ENCODE results near the gene SLC26A5.

Gene SLC26A5

GRCh38 chr7:103423467-103424179, 22.4 kb downstream of the SLC26A5 start:
- TF ChIP-seq REST (IDR thresholded peaks at IDR 0.05; ENCODE audit: insufficient replicate concordance, low read depth) (no peak), GABPA (IDR thresholded peaks at IDR 0.05; ENCODE audit: low read depth) (no peak), POLR2AphosphoS5 (IDR thresholded peaks at IDR 0.05; ENCODE audit: low read depth) (no peak), CTCF (IDR thresholded peaks at IDR 0.05; ENCODE audit: insufficient read depth, low read length) (no peak), SPI1 (IDR thresholded peaks at IDR 0.05; ENCODE audit: borderline replicate concordance, low read depth) (no peak)
- no peak overlapping the region for H3K27ac ChIP-seq (replicated peaks)
- H3K4me3 ChIP-seq (replicated peaks; ENCODE audit: insufficient read depth, low read length), result no peak overlapping the region
- no peak for DNase-seq (ENCODE audit: low read depth in 1 of 2, low spot score in 1 of 2)
- no peaks in the 10 kb centered on the region for H3K27me3 ChIP-seq (ENCODE audit: insufficient read depth, poor library complexity, severe bottlenecking)

DNA sequence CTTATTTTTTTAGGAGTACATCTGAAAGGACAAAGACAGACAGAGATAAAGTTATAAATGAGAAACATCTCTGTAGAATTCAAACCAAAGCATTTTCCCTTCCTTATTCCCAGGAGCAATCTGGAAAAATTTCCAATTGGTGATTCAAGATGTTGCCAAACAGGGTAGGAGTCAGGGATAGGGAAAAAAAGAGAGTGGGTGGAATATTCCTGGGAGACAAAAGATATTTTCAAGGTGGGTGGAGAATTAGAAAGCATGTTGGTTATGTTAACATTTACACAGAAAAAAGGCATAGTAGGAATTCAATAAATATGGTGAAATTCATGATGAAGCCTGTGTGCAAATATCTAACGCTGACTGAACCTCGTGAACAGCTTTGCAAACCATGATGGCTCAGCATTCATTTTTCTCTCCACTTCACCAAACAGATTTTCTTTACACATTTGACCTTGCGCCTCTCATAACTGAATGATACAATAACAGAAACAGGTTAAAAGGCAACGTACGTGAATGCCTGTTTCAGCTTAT, 25.1 kb downstream of the SLC26A5 start:
- H3K27ac ChIP-seq (replicated peaks), result no peak overlapping the region
- H3K27me3 ChIP-seq (ENCODE audit: insufficient read depth, poor library complexity, severe bottlenecking), result no peaks in the 10 kb centered on the region
- TF ChIP-seq REST (IDR thresholded peaks at IDR 0.05; ENCODE audit: insufficient replicate concordance, low read depth) (no peak), GABPA (IDR thresholded peaks at IDR 0.05; ENCODE audit: low read depth) (no peak), CTCF (IDR thresholded peaks at IDR 0.05; ENCODE audit: insufficient read depth, low read length) (no peak), POLR2AphosphoS5 (IDR thresholded peaks at IDR 0.05; ENCODE audit: low read depth) (no peak), SPI1 (IDR thresholded peaks at IDR 0.05; ENCODE audit: borderline replicate concordance, low read depth) (no peak)
- H3K4me3 ChIP-seq (replicated peaks; ENCODE audit: insufficient read depth, low read length), result no peak overlapping the region
- DNase-seq (ENCODE audit: low read depth in 1 of 2, low spot score in 1 of 2), result no peak

DNA sequence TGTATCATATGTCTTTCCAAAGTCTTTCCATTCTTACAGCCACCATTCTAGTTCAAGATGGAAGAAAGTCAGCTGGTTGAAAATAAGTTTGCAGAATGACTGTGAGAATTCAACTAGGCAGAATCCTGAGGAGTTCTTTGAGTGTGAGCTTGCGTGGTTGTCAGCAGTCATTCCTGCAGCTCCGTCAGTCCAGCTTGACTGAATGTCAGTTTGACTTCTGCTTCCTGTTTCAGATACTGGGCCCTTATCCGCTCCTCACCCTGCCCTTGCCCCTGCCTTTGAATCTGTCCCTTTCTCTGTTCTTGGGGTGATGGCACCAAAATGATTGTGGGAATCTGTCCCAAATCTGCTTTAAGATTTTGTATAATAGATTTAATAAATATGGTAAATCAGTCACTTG, 27.8 kb downstream of the SLC26A5 start:
- peak in 1 of 2 experiments; percentile 16 for DNase-seq (ENCODE audit: low read depth in 1 of 2, low spot score in 1 of 2)
- TF ChIP-seq POLR2AphosphoS5 (IDR thresholded peaks at IDR 0.05; ENCODE audit: low read depth) (no peak), SPI1 (IDR thresholded peaks at IDR 0.05; ENCODE audit: borderline replicate concordance, low read depth) (no peak), GABPA (IDR thresholded peaks at IDR 0.05; ENCODE audit: low read depth) (no peak), CTCF (IDR thresholded peaks at IDR 0.05; ENCODE audit: insufficient read depth, low read length) (no peak), REST (IDR thresholded peaks at IDR 0.05; ENCODE audit: insufficient replicate concordance, low read depth) (no peak)
- H3K27ac ChIP-seq (replicated peaks), result no peak overlapping the region
- peaks cover 3% of the 10 kb centered on the region for H3K27me3 ChIP-seq (ENCODE audit: insufficient read depth, poor library complexity, severe bottlenecking)
- no peak overlapping the region for H3K4me3 ChIP-seq (replicated peaks; ENCODE audit: insufficient read depth, low read length)
